Loucy (cell line): ENCODE data around the gene RIMS1.

Source experiments
- CTCF ChIP-seq: fragments of 200-600 bp; sonication (generic); conservative IDR thresholded peaks from 2 replicates; pipeline ENCODE4 v1.5.1; 2014; ENCODE audit warnings: mild to moderate bottlenecking, antibody characterized with exemption, low read length
- EZH2phosphoT487 ChIP-seq: fragments of 200-600 bp; IDR thresholded peaks from 2 replicates; pipeline ENCODE4 v1.6.1; 2018; ENCODE audit warnings: antibody characterized with exemption, mild to moderate bottlenecking, moderate library complexity, borderline replicate concordance

DNA sequence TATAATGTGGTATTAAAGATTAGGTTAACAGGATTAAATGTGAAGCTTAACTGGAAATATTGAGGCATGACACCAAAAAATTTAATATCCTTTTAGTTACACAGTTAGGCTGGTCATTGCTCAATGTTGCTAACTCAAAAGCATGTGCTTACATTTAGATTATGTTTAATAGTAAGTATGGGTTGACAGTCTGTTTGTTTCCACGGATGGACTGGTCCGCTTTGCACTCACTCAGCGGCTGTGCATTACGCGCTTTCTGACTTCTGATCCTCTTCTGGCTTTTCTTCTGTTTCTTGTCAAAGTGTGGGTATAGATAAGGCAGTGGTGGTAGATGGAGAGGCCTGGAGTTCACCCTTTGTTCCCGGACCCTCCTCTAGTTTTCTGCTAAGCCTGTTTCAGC lies 174.9 kb downstream of the RIMS1 start:
- TF ChIP-seq CTCF (no peak), EZH2phosphoT487 (no peak)
